ENCODE data around the gene FPGT. TPM values are rescaled to one million over a fixed set of nuclear protein-coding genes. Genes with fewer than 3 reads are reported as not detected.
"Not testable (repeated sequence)": the region's sequence is repeated elsewhere in the genome, so short reads cannot be mapped to it uniquely, and the experiment has no call there.

The FPGT gene
- total RNA-seq, 1 experiment from 2014 or later: 8.8 TPM

DNA sequence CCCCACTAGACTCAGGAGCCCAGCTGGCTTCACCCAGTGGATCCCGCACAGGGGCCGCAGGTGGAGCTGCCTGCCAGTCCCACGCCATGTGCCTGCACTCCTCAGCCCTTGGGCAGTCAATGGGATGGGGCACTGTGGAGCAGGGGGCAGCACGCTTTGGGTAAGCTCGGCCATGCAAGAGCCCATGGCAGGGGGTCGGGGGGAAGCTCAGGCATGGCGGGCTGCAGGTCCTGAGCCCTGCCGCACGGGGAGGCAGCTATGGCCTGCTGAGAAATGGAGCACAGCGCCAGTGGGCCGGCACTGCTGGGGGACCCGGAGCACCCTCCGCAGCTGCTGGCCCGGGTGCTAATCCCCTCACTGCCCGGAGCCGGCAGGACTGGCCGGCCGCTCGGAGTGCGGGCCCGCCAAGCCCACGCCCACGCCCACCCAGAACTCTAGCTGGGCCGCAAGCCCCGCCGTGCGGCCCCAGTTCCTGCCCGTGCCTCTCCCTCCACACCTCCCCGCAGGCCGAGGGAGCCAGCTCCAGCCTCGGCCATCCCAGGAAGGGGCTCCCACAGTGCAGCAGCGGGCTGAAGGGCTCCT, 55.3 kb downstream of the FPGT start:
- not testable (repeated sequence) for DNase-seq (ENCODE audit: low read depth)

Other genes starting within 250 kb of the FPGT start
- gene LRRIQ3, start 66 bp upstream of the FPGT start, total RNA-seq (2014; rRNA removed; shearing (Covaris generic)): 0.50 and 0.53 TPM in 2 replicates
- gene TNNI3K, start 37.1 kb downstream of the FPGT start, total RNA-seq (2014; rRNA removed; shearing (Covaris generic)): 0.95 TPM in 1 of 2 replicates, not detected in the other

All from HT1080 (cell line).